Muscle layer of duodenum (tissue), 2 donors: ENCODE measurements around the gene ZNF337.
"Not testable (repeated sequence)": the region's sequence is repeated elsewhere in the genome, so short reads cannot be mapped to it uniquely, and the experiment has no call there.

Source experiments
- H3K27ac ChIP-seq: one replicate; pipeline ENCODE4 v1.7.0; 2013; ENCODE audit warnings: mild to moderate bottlenecking, low read length
- H3K27me3 ChIP-seq: one replicate; pipeline ENCODE4 v1.7.0; 2013; ENCODE audit warnings: low read depth, mild to moderate bottlenecking, control low read depth, low read length
- H3K36me3 ChIP-seq, 2 donors: one replicate each; pipeline ENCODE4 v1.7.0; 2013; ENCODE audit warnings: low read length in 2 of 2, control low read depth in 1 of 2, mild to moderate bottlenecking in 1 of 2; ENCODE audit not compliant: insufficient read depth in 2 of 2, control insufficient read depth in 1 of 2
- H3K4me1 ChIP-seq, 2 donors: one replicate each; pipeline ENCODE4 v1.7.0; 2013; ENCODE audit warnings: low read length in 2 of 2, mild to moderate bottlenecking in 2 of 2, control low read depth in 1 of 2, moderate library complexity in 1 of 2; ENCODE audit not compliant: insufficient read depth in 2 of 2, control insufficient read depth in 1 of 2
- H3K4me3 ChIP-seq, 2 donors: one replicate each; pipeline ENCODE4 v1.7.0; 2013; ENCODE audit warnings: low read length in 2 of 2, low read depth in 1 of 2, mild to moderate bottlenecking in 1 of 2
- H3K9me3 ChIP-seq, 2 donors: one replicate each; pipeline ENCODE4 v1.7.0; 2013; ENCODE audit warnings: low read length in 2 of 2, control low read depth in 1 of 2, mild to moderate bottlenecking in 1 of 2; ENCODE audit not compliant: control insufficient read depth in 1 of 2
- donor health status: healthy.

ZNF337 gene

DNA sequence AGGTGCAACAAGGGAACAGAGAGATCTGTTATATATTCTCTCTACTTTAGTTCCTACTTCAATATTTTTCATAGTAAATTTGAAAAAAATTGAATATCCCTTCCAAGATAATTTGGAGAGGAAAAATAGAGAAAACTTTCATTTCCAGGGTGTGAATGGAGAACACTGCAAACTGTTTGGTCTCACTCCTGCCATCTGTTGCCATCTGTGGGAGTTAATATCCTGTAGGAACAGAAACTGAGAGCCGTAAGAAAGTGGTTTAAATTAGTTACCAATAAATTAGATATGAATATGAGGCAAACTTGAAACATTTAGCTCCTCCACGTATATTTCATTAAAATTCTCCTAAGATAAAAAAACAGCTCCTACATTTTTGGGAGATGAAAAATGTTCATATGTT, 4.2 kb downstream of the ZNF337 start:
- peaks cover 0 to 4% of the 10 kb centered on the region in 2 donors for H3K36me3 ChIP-seq
- H3K4me1 ChIP-seq: peaks cover 0 to 6% of the 10 kb centered on the region in 2 donors
- no peaks in the 10 kb centered on the region for H3K9me3 ChIP-seq
- no peak overlapping the region for H3K27ac ChIP-seq
- no peak overlapping the region for H3K4me3 ChIP-seq
- H3K27me3 ChIP-seq: no peaks in the 10 kb centered on the region

DNA sequence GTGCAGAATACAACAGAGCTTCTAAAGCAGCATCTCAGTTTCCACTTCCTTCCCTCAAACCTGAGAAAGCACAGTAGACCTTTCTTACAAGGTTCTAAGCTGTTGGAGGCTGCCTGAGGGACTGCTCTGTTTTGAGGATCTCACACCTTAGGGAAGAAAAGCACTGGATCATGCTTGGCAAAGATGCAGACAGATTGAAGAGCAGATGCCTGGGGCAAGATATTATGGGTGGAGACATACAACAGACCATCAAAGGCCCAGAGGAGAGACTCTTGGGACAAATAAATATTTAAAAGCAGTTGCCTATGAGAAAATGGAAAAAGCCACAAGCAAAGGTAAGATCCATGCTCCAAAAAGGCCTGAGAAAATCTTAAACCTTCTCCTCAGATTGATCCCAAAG, 6.2 kb downstream of the ZNF337 start:
- H3K9me3 ChIP-seq: no peaks in the 10 kb centered on the region
- H3K27ac ChIP-seq: no peak overlapping the region
- no peaks in the 10 kb centered on the region for H3K27me3 ChIP-seq
- peaks cover 8 to 16% of the 10 kb centered on the region in 2 donors for H3K36me3 ChIP-seq
- H3K4me3 ChIP-seq: no peak overlapping the region
- H3K4me1 ChIP-seq: peaks cover 0 to 3% of the 10 kb centered on the region in 2 donors

DNA sequence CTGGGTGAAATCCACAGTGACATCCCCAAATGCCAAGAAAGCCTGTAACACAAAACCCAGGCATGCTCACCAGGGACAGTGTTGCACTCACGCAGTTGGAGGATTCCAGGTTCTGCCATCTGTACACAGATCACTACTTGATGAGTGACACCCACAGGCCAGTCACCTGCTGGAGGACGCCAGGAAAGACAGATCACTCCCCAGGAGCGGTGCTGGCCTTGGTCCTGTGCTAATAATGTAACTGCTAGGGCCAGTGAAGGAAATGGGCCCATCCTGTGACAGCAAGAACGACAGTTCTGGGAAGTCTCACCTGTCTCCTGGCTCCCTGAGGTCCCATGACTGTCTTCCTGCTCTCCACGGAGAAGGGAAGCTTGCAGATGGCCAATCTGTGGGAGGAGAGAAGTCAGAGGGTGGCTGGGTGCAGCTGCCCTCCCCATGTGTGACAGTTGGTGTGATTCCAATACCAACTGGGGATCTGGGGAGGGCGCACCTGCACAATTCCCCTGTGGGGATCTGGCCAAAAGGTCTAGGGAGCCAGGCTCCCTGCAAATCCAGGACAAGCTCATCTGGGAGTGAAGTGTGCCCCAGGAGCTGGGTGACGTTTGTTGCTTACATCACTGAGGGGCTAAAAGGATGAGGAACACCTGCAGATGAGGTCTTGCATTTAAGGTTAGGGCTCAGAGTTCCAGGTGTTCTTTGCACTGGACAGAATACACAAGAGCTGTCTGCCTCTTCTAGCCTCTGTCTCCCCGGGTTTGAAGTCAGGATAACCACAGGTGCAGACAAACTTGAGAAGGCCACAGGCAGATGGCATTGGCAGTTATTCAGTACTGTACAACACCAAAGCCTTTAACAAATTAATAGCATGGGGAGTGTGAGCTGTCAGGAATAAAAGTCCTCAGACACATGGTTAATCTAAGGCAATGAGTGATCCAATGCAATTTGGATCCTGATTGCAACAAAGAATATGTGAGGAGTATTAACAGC, 10.3 kb downstream of the ZNF337 start:
- Histone ChIP-seq H3K27ac (no peak overlapping the region), H3K27me3 (no peaks in the 10 kb centered on the region), H3K36me3 (peaks cover 20 to 31% of the 10 kb centered on the region in 2 donors), H3K9me3 (no peaks in the 10 kb centered on the region), H3K4me3 (no peak overlapping the region), H3K4me1 (no peaks in the 10 kb centered on the region)

DNA sequence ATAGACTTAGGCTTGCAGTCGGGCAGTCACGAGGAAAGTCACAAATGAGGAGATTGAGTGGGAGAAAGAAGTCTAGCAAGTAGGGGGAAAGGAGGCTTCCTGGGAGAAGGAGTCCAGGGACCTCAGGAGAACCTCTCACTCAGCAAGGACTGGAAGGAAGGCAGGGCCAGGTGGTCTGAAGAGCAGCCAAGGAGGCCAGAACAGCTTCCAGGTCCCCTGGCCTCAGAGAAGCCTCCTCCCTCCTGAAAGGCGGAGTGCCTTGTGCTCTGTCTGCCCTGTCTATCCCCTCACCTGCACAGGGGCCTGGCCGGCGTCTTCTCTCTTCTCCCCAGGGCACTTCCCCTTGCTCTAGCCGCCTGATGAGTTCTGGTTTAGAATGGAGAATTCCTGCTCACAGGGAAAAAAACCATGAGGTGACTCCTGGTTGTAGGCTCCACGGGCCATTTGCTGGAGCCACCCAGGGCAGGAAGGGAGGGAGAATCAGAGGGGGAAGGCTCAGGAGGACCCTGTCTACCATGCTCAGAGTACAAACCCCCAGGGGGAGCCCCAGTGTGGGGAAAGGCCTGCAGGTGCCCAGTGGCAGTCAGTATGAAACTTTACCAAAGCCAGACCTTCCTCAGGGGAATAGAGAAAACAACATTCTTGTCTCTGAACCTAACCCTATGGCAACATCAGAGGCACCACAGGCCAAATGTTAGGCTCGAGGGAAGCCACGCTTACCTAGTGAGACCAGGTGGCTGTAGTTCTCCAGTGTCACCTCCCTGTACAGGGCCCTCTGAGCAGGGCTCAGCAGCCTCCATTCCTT, 11.2 kb downstream of the ZNF337 start:
- no peak overlapping the region for H3K4me3 ChIP-seq

DNA sequence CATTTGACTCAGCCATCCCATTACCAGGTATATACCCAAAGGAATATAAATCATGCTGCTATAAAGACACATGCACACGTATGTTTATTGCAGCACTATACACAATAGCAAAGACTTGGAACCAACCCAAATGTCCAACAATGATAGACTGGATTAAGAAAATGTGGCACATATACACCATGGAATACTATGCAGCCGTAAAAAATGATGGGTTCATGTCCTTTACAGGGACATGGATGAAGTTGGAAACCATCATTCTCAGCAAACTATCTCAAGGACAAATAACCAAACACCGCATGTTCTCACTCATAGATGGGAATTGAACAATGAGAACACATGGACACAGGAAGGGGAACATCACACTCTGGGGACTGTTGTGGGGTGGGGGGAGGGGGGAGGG, 12.8 kb downstream of the ZNF337 start:
- H3K27ac ChIP-seq, H3K27me3 ChIP-seq, H3K9me3 ChIP-seq, H3K4me1 ChIP-seq, H3K4me3 ChIP-seq: not testable (repeated sequence)
- H3K36me3 ChIP-seq: peaks cover 28 to 43% of the 10 kb centered on the region in 2 donors

More for the DNA sequence above, 11.2 kb downstream of the ZNF337 start:
- Histone ChIP-seq H3K27ac (no peak overlapping the region), H3K36me3 (peaks cover 28 to 38% of the 10 kb centered on the region in 2 donors), H3K9me3 (no peaks in the 10 kb centered on the region), H3K27me3 (no peaks in the 10 kb centered on the region), H3K4me1 (no peaks in the 10 kb centered on the region)

DNA sequence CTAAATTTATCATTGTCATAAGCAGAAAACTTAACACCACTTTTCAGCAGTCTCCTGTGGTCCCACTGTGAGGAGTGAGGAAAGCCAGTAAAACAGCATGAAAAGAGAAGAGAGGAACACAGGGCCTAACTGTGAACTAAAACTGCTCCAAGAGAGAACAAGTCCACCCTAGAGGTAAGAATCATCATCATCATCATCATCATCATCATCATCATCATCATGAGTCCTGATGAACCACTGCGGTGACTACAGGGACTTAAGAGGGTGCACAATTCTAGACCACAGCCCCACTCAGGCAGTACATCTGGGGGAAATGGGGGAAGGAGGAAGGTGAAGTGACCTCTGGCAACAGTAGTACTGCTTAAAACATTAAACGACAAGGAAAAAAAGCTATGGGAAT, 13.6 kb downstream of the ZNF337 start:
- H3K27ac ChIP-seq: no peak overlapping the region
- no peaks in the 10 kb centered on the region for H3K9me3 ChIP-seq
- peaks cover 30 to 49% of the 10 kb centered on the region in 2 donors for H3K36me3 ChIP-seq
- no peaks in the 10 kb centered on the region for H3K27me3 ChIP-seq
- H3K4me1 ChIP-seq: no peaks in the 10 kb centered on the region
- no peak overlapping the region for H3K4me3 ChIP-seq

DNA sequence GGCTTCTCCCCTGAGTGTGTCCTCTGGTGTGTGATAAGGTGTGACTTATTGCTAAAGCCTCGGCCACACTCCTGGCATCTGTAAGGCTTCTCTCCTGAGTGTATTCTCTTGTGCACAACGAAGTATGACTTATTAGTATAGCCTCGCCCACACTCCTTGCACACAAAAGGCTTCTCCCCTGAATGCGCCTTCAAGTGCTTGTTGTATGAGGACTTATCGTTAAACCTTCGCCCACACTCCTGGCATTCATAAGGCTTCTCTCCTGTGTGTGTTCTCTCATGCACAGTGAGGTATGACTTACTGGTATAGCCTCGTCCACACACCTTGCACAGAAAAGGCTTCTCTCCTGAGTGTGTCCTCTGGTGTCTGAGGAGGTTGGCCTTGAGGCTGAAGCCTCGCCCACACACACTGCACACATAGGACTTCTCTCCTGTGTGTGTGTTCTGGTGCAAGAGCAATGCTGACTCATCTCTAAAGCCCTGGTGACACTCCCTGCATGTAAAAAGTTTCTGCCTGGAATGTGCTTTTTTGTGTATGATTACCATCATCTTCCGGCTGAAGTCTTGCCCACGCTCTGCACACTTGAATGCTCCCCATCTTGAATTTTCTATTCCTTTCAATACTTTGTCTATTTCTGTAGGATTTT, 20.4 kb downstream of the ZNF337 start:
- no peaks in the 10 kb centered on the region for H3K27me3 ChIP-seq
- no peak overlapping the region for H3K27ac ChIP-seq
- H3K4me1 ChIP-seq: no peaks in the 10 kb centered on the region
- no peaks in the 10 kb centered on the region for H3K9me3 ChIP-seq
- H3K36me3 ChIP-seq: peaks cover 44 to 63% of the 10 kb centered on the region in 2 donors
- H3K4me3 ChIP-seq: no peak overlapping the region

DNA sequence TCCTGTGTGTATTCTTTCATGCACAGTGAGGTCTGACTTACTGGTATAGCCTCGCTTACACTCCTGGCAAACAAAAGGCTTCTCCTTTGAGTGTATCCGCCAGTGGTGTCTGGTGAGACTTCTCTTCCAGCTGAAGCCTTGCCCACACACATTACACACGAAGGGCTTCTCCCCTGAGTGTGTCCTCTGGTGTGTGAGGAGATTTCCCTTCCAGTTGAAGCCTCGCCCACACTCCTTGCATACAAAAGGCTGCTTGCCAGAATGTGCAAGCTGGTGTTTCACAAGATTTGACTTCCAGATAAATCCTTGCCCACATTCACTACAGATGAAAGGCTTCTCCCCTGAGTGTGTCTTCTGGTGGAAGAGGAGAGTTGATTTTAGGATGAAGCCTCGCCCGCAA, 21.5 kb downstream of the ZNF337 start:
- Histone ChIP-seq H3K27me3 (no peaks in the 10 kb centered on the region), H3K9me3 (no peaks in the 10 kb centered on the region), H3K4me1 (no peaks in the 10 kb centered on the region), H3K4me3 (no peak overlapping the region), H3K36me3 (peaks cover 37 to 54% of the 10 kb centered on the region in 2 donors), H3K27ac (no peak overlapping the region)

DNA sequence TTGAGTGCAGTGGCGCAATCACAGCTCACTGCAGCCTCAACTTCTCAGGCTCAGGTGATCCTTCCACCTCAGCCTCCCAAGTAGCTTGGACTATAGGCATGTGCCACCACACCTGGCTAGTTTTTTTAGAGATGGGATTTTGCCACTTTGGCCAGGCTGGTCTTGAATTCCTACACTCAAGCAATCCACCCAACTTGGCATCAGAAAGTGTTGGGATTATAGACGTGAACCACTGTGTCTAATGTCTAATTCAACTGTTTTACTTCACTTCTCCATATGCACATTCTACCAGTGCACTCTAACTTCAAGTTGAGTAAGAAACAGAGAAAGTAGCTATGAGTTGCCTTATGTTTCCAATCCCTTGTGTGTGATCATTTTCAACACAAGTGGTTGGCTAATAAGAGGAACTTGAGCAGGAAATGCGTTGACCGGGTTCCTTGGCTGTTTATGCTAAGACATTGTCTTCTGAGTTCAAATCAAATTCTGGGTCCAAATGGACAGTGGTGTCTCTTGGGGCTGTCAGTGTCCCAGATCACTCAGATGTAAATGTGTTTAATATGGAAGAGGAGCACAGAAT, 23.9 kb downstream of the ZNF337 start:
- H3K36me3 ChIP-seq: peaks cover 31 to 44% of the 10 kb centered on the region in 2 donors
- no peaks in the 10 kb centered on the region for H3K9me3 ChIP-seq
- H3K27ac ChIP-seq: no peak overlapping the region
- no peaks in the 10 kb centered on the region for H3K27me3 ChIP-seq
- no peak overlapping the region for H3K4me3 ChIP-seq
- no peaks in the 10 kb centered on the region for H3K4me1 ChIP-seq

DNA sequence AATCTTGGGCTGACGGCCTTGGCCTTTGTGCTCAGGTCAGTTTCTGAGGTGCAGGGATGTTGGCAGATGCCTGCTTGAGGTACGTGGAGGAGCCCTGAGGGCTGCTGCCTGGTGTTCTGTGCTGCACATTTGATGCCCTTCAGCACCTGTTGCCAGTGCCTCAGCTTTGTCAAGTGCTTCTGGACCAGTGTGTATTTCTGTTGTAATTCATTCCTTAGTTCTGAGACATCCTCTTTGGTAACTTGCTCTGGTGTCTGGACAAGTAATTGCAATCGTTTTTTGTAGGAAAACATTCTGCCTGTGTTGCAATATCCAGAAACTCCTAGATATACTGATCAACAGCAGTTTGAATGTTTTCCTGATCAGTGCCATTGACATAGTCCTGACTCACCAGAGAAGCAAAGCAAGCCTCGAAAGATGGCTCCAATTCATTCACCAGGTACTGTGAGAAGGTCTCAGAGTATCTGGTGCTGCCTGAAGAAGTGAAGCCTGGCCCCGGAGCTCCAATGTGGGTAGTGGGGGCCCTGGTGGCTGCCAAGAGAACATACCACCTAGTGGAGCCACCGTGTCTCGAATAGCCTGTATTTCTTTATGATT, 26.7 kb downstream of the ZNF337 start:
- Histone ChIP-seq H3K27me3 (no peaks in the 10 kb centered on the region), H3K4me1 (no peaks in the 10 kb centered on the region), H3K4me3 (no peak overlapping the region), H3K36me3 (peaks cover 7 to 21% of the 10 kb centered on the region in 2 donors), H3K9me3 (no peaks in the 10 kb centered on the region), H3K27ac (no peak overlapping the region)
